HG02798 (cell line): ENCODE results near the gene AHRR.
A peak's percentile ranks its signal among the peaks of the same experiment; 100 is the strongest.
"Not testable (repeated sequence)": the region's sequence is repeated elsewhere in the genome, so short reads cannot be mapped to it uniquely, and the experiment has no call there.

ENCODE experiments used
- ATAC-seq: cut with Tn5 transposase; IDR thresholded peaks from one replicate; pipeline ENCODE4 v1.9.1; 2021; ENCODE audit warnings: mild to moderate bottlenecking; ENCODE audit not compliant: unreplicated experiment, poor library complexity

AHRR gene

GRCh38 chr5:321230-321725 lies at the start of gene AHRR:
TSS of gene AHRR (plus strand) at chr5:321714. CDS start at chr5:343903, 22,189 bp downstream.
- peak; percentile 49 for ATAC-seq

DNA sequence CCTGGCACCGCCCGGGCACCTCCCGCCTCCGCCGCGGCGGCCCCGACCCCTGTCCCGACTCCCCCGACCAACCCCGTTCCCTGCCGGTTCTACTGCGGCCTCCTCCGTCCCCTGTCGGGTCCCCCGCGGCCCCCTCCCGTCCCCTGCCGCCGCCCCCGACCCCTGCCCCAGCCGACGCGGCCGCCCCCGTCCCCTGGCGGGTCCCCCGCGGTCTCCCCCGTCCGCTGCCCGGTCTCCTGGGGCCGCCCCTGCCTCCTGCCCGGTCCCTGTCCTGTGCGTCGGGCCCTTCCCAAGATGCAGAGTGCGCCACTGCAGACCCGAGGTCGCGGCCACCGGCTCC lies 49.7 kb upstream of the AHRR start:
- not testable (repeated sequence) for ATAC-seq

DNA sequence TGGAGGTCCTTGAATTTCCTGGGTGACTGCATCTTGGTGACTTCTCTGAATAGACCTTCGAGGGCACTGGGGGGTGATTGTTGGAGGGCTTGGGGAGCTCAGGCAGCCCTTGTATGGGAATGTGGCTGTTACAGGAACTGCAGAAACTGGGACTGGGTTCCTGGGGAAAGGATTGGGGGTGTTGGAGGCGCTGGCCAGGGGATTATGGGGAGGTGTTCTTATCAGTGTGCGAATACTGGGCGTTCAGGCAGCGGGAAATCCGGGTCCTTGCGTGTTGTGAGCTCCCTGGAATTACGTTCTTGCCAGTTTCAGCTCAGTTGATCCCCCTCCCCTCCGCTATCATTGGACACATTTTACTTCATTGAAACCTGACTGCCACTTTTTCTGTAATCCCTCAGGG lies 48.4 kb upstream of the AHRR start:
- not testable (repeated sequence) for ATAC-seq

DNA sequence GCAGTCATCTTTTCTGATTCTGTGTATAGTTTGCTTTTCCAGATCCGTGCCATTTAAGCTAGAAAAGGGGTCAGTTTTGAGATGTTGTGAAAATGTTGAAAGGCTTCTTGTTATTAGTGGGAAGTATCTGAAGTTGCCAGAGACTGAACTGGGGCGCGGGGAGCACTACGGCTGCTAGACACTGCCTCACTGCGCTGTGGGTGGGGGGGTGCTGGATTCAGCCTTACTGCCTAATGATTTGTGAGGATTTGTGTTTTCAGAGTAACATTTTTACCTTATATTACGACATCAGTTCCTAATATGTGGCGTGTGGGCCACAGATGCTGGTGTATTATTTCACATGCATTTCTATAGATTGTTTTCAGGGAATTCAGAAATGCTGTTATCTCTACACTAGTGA lies 48.0 kb upstream of the AHRR start:
- ATAC-seq = not testable (repeated sequence)

DNA sequence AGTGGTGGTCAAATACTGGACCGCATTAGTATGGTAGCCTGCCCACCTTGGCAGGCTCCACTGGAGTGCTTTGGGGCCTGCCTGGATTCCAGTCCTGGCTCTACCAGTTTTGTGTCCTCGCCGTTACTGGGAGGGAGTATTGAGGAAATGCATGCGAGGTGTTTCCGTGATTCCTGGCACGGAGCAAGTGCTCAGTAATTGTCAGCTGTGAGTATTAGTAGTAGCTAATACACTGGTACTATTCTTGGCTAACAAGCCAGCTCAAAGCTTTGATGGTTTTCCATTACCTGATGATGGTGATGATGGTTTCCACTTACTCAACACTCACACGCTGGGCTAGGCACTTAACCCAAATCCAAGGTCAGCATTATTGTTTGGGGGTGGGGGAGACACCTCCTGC lies 47.2 kb upstream of the AHRR start:
- not testable (repeated sequence) for ATAC-seq

- no peak for ATAC-seq
These were observed 42.9 kb upstream of the AHRR start for GRCh38 chr5:278646-279045.

DNA sequence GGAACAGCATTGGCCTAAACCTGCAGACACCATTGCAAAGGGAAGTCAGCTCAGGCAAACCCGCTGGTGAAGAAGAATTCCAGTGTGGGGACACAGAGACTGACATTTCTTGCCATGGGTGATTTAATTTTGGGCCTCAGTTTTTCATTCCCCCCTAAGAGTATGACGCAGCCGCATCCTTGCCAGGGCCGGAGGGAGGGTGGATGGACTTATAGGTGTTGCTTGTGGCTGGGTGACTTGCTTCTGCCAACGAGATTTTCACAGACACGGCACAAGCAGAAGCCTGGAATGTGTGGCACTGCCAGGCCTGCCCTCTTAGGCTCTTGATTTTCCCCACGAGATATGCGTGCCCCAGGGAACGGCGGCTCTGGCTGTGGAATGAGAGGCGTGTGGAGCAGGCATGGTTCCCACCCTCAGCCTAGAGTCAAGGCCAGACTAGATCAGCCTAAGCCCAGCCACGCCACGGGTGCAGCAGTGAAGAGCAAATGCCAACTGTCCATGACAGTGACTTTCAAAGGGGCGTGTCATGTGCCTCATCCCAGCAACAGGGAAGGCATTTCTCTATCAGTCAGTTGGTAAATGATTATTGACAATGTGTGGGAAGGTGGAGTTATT lies 42.4 kb upstream of the AHRR start:
- not testable (repeated sequence) for ATAC-seq

DNA sequence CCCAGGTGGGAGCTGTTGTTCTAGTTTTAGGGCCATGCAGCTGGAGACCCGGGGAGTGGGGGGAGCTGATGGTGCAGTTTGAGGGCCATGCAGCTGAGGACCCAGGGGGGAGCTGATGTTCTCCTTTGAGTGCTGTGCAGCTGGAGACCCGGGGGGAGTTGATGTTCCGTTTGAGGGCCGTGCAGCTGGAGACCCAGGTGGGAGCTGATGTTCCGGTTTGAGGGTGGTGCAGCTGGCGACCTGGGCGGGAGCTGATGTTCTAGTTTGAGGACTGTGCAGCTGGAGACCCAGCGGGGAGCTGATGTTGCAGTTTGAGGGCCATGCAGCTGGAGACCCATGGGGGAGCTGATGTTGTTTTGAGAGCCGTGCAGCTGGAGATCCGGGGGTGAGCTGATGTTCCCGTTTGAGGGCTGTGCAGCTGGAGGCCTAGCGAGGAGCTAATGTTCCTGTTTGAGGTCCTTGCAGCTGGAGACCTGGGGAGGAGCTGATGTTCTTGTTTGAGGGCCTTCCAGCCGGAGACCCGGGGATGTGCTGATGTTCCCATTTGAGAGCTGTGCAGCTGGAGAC lies 35.4 kb upstream of the AHRR start:
- ATAC-seq = no peak

DNA sequence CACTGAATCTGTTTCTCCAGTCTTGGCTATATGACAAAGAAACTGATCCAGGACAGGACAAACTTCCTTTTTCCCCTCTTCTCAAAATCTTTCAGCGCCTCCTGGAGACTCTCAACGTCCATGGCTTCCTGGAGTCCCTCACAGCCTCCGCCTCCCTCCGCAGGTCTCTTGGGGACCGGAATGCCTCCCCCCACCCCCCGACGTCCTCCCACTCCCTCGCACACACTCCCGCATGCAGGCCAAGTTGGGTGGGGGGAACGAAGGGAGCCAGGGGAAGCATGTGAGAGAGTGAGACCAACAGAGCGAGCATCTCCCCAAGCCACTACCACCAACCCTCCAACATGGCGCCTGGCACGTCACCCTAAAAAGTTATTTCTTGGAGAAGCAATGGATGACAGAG lies 31.3 kb upstream of the AHRR start:
- not testable (repeated sequence) for ATAC-seq

- ATAC-seq = not testable (repeated sequence)
These were observed 30.2 kb upstream of the AHRR start for GRCh38 chr5:291345-291744.

DNA sequence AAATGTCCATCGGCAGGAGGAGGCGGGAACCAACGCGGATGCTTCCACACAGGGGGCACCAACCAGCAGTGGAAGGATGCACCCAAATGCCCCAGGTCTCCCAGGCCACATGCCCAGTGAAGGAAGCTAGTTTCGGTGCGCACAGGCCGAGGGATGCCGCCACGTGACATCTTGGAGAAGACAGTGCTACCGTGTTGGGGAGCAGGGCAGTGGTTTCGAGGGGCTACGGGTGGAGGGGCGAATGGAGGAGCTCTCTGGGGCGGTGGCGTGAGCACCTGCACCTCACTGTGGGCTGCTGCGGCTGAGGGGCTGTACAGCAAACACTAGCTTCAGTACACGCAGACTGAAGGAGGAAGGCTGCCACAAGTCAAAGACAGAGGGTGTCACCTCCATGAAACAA lies 26.7 kb upstream of the AHRR start:
- ATAC-seq = not testable (repeated sequence)

GRCh38 chr5:296207-296606 lies 25.3 kb upstream of the AHRR start:
- ATAC-seq = not testable (repeated sequence)

- ATAC-seq = not testable (repeated sequence)
These were observed 24.6 kb upstream of the AHRR start for GRCh38 chr5:296954-297353.

DNA sequence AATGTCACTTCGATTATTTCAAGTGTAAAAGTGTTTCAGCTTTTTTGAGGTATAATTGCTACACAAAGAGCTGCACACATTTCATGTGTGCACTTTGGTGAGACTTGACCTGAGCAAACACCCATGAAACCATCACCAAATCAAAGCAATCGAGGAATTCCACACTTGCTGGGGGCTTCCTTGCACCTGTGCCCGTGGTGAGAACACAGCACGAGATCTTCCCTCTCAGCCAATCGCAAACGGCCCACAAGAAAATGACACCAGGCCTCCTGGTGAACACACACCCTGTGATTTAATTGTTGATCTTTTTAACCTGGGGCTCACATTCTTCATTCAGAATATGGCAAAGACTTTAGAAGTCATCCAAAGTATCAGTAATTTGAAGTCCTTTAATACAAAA lies 24.1 kb upstream of the AHRR start:
- not testable (repeated sequence) for ATAC-seq

GRCh38 chr5:297991-298736 lies 23.4 kb upstream of the AHRR start:
- ATAC-seq = not testable (repeated sequence)

- ATAC-seq = no peak
These were observed 22.8 kb upstream of the AHRR start for GRCh38 chr5:298737-299125.

DNA sequence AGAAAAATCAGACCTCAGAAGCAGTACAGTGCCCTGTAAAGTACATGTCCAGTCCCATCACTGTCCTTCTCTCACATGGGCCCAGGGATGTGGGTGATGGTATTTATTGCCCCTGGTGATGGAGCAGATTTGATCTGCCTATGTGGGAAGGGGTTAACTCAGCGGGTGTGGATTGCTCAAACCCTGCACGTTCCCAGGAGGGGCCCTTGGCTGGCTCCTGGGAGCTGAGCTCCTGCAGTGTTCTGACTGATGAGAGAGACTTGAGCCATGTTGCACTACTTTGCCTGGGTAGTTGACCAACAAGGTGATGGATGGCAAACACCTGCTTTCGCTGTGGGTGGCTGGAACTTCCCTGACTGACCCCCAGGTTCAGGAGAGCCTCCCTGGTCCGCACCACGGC lies 21.6 kb upstream of the AHRR start:
- ATAC-seq = not testable (repeated sequence)

GRCh38 chr5:300691-301435 lies 20.7 kb upstream of the AHRR start:
- ATAC-seq = not testable (repeated sequence)

GRCh38 chr5:302416-302815 lies 19.1 kb upstream of the AHRR start:
- not testable (repeated sequence) for ATAC-seq

- ATAC-seq = no peak
These were observed 18.5 kb upstream of the AHRR start for GRCh38 chr5:302966-303365.

DNA sequence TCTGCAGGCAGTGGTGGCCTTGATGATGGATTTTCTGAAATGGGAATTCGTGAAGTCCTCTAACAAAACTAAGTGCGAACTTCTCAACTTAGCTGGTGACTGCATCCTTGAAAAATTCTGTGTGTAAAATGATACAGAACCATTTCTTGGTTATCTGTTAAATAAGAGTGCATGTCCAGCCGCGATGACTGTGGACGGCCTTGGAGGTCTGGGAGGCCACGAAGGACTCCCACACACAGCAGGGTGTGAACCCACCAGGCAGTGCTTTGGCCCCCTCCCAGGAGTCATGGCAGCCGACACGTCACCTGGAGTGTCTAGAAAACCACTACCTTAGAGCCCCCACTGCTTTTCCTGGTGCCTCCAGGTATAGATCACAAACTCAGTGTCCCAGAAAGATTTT lies 17.8 kb upstream of the AHRR start:
- ATAC-seq = not testable (repeated sequence)
